GM18870 (cell line): ENCODE data around the gene HIGD2B.
"Not testable (repeated sequence)": the region's sequence is repeated elsewhere in the genome, so short reads cannot be mapped to it uniquely, and the experiment has no call there.

Experiments
- ATAC-seq: cut with Tn5 transposase; IDR thresholded peaks from one replicate; pipeline ENCODE4 v1.9.1; 2021; ENCODE audit warnings: moderate library complexity; ENCODE audit not compliant: unreplicated experiment

The HIGD2B gene, protein sequence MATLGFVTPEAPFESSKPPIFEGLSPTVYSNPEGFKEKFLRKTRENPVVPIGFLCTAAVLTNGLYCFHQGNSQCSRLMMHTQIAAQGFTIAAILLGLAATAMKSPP

DNA sequence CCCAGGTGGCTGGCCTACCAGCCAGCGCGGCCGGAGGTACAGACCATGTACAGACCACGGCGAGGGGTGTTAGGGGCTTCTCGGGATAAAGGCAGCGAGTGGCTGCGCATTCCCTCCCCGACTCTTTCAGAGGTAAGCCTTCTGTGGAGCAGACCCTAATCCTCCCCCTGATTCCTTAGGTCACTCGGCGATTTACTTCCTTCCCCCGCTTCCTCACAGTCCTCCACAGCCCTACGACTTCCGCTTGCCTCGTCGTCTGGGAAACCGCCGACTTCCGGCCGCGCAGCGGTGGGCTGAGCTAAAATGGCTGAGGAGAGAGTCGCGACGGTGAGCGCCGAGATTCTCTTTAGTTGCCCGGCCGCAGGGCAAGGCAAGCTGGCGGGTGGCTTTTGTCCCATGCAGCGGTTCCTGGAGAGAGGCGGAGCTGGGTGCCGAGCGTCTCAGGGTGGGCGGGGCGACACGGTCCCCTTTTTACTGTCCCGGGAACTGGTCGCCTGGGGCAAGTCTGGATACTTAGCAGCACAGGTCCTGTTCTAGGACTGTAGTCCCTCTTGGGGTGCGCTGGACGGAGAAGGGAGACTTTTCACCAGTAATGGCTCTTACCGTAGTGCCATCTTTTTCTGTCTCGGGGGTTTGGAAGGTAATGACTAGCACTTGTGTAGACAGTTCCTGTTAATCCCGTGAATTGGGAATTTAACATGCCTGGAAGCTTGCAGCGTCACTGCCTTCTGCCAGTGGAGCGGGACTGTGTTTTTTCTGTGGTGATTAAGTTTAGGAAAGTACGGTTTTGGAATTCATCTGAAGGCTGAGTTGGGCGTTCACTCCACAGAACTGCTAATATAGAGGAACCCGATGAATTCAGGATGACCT is at the start of gene HIGD2B, which contains the start of gene BBS4:
TSS of gene HIGD2B (minus strand) at position 258 of the 870 bp plus-strand sequence. CDS start 9,808 bp downstream, outside the sequence.
TSS of gene BBS4 (plus strand) at position 283 of the 870 bp plus-strand sequence. CDS start at position 304, 21 bp downstream.
- peak; percentile 73 for ATAC-seq

DNA sequence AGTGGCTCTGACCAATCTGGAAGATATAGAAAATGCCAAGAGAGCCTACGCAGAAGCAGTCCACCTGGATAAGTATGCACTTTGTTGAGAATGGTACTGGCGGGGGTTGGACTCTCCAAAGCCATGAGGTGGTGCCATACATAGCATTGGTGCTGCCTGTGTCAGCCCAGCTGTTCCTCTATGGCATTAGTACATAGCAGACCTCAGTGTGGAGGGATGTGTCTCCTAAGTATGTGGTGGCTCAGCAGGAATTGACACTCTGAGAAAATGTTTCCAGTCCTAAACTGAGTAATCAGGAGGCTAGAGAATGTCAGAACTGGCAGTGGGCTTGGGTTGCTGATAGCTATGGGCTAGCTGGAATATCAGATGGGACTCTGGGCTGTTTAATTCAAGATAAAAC is 49.1 kb upstream of the HIGD2B start:
- no peak for ATAC-seq

DNA sequence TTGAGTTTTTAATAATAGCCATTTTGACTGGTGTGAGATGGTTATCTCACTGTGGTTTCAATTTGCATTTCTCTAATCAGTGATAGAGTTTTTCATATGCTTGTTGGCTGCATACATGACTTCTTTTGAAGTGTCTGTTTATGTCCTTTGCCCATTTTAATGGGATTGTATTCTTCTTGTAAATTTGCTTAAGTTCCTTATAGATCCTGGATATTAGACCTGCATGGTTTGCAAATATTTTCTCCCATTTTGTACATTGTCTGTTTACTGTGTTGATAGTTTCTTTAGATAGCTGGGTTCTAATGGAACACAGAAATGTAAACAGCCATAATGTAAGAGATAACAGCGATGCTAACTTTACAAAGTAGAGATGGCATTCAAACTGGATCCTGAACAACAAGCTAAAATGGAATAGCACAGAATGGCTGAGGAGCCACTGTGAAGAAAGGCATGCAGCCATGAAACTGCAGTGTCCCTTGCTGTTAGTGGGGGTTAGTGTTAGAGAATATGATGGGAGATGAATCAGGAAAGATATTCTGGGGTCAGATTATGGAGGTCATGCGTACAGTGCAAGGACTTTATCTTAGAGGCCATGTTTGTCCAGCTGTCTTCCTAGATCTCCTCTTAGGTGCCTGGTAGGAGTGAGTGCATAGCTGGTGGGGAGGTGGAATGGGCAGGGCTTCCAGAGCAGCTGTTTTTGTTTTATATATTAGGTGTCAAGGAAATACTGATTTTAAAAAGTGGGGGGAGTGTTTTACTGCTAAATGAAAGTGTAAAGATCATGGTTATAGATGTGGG is 48.2 kb upstream of the HIGD2B start:
- no peak for ATAC-seq

DNA sequence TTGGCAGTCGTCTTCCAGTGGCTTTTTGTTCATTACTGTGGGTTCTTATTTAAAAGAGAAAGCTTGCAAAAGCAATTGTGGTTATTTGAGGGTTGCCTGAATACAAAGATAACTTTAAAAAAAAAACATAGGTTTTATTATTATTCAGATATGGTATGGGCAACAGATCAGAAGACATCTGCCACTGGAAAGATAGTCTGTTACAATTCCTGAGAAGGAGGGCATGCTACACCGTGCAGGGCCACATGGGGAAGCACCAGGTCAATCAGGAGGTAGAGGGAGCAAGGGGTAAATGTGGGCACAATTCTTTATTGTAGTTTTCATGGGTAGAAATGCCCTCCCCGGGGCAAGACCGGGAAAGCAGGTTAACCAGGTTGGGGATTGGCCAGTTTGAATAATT is 46.5 kb upstream of the HIGD2B start:
- ATAC-seq: no peak

DNA sequence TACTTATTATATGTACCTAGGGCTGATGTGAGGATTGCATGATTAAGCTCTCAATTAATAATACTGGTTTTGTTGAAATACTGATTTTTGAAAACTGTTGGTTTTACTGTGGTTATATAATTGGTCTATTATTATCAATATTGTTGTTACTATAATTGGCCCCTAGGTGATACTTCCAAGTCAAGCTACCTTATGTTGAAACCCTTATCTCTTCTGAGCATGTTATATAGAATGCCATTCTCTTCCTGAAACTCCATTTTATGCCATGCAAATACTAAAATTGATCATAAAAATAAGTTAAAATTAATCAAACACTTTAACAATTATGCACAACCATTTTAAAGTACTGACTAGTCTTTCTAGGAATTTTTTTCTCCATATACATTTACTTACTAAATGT is 46.1 kb upstream of the HIGD2B start:
- ATAC-seq: no peak

DNA sequence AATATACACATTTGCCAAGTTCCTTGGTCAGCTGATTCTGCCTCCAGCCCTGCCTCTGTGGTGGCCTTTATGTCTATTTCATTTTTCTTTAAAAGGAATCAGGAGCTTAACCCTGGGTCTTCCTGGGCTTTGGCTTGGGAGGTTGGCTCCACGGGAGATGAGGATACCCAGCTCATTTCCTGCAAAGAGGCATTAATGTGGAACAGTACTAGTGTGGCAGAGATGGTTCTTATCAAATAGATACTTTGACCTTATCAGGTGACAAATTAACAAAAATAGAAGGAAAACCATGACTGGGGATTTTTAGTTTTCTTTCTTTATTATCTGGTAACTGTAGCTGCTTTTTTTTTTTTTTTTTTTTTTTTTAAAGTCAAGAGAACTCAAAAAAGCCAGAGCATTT is 42.8 kb upstream of the HIGD2B start:
- no peak for ATAC-seq

DNA sequence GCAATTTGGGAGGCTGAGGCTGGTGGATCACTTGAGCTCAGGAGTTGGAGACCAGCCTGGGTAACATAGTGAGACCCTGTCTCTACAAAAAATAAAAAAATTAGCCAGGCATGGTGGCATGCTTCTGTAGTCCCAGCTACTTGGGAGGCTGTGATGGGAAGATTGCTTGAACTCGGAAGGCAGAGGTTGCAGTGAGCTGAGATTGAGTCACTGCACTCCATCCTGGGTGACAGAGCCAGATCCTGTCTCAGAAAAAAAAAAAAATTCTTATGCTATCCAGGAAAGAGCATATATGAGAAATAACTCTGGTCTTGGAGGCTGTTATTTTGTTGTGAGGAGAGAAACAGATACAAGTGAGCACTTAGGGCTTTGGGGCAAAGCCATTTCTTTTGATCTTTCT is 42.3 kb upstream of the HIGD2B start:
- ATAC-seq: not testable (repeated sequence)

DNA sequence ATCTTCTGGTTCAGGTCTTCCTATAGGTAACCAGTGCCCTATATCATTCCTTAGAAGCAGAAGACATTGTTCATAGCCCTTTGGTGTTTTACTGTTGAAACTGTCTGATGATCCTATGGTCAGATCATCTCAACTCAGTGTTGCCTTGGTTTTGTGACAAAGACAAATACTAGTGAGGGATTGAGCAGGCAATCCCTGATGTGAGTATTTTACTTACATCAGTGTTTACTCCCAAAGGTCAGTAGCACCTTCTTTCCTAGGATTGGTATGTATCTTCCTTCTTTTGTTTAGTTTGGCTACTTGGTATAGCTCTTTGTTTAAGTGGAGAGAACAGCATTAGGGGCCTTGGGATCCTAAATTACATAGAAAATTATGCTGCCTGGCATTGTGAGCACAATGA is 41.2 kb upstream of the HIGD2B start:
- ATAC-seq: no peak

DNA sequence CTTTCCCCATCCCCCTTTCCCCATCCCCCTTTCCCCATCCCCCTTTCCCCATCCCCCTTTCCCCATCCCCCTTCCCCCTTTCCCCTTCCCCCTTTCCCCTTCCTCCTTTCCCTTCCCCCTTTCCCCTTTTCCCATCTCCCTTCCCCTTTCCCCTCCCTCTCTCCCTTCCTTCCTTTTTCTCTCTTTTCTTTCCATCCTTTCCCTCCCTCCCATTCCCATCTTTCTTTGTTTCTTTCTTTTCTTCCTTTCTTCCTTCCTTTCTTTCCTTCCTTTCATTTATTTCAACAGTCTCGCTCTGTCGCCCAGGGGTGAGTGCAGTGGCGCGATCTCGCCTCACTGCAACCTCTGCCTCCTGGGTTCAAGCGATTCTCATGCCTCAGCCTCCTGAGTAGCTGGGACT is 39.9 kb upstream of the HIGD2B start:
- ATAC-seq: not testable (repeated sequence)

DNA sequence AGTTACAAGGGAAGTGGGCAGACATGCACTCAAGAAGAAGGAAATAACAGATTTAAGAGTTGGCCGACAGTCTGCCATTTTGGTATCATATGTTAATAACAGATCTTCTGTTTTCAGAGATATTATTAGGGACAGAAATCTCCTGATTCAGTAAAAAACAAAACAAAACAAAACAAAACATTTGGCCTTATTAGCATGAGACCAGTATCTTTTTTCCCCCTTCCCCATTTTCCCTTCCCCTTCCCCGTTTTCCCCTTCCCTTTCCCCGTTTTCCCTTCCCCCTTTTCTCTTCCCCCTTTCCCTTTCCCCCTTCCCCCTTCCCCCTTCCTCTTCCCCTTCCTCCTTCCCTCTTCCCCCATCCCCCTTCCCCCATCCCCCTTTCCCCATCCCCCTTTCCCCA is 39.5 kb upstream of the HIGD2B start:
- ATAC-seq: no peak

DNA sequence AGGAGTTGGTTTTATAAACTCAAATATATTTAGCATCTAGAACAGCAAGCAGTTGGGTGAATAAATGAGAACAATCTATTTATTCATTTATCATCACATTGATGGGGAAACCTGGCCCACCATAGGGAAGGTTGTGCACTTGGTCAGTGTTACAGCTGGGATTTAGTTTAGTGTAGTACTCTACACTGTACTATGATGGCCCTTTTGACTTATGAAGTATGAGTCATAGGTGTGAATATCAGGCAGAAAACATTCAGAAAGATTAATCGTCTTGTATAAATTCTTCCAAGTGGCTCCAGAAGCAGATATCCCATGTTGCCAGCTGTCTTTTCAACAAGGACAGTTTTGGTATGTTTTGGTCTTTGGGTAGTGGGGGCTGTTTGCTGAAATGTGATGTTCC is 38.0 kb upstream of the HIGD2B start:
- no peak for ATAC-seq

DNA sequence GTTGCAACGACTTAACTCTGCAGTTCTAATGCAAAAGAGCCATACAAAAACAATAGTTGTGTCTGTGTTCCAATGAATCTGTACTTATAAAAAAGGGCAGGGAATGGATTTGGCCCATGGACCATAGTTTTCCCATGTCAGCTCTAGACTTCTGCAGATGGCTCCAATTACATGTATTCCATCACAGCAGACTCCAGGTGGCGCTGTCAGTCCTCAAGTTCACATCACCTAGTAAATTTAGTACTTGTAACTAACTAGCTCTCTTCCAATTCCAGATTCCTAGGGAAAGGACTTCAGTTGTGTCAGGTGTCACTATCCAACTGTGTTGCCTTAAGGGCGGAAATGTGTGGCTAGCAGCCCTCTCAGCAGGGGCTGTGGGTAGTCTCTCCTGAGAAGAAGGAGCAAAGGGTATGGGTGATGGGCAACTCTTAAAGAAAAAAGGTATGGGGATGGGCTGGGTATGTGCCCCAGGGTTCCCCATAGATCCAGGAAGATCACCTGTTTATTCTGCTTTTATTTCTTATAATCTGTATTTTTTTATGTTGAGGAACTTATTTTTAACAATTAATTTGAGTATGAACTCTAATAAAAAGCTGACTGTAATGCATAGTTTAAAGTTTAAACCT is 36.2 kb upstream of the HIGD2B start:
- ATAC-seq: no peak

DNA sequence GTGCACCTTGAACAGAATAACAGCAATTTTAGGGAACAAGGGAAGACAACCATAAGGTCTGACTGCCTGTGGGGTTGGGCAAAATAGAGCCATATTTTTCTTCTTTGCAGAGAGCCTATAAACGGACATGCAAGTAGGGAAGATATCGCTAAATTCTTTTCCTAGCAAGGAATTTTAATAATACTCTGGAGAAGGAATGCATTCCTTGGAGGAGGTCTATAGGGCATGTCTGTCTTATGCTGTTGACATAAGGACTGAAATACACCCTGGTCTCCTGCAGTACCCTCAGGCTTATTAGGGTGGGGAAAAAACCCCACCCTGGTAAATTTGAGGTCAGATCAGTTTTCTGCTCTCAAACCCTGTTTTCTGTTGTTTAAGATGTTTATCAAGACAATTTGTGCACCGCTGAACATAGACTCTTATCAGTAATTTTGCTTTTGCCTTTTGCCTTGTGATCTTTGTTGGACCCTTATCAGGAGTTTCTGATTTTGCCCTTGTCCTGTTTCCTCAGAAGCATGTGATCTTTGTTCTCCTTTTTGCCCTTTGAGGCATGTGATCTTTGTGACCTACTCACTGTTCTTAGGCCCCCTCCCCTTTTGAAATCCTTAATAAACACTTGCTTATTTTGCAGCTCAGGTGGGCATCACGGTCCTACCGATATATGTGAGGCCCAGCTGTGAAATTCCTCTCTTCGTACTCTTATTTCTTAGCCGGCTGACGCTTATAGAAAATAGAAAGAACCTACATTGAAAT is 22.7 kb upstream of the HIGD2B start:
- ATAC-seq: not testable (repeated sequence)

DNA sequence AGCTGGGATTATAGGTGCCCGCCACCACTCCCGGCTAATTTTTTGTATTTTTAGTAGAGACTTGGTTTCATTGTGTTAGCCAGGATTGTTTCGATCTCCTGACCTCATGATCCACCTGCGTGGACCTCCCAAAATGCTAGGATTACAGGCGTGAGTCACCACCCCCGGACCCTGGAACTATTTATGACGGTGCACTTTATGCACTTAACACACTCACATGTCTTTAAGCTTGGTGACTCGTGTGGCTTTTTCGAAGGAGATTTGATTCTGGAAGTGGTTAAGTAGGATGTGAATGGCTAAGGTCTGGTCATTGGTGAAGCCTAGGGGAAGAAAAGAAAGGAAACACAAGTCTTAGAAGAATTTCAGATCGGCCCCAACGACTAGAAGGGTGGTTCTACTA is 20.3 kb upstream of the HIGD2B start:
- ATAC-seq: no peak

DNA sequence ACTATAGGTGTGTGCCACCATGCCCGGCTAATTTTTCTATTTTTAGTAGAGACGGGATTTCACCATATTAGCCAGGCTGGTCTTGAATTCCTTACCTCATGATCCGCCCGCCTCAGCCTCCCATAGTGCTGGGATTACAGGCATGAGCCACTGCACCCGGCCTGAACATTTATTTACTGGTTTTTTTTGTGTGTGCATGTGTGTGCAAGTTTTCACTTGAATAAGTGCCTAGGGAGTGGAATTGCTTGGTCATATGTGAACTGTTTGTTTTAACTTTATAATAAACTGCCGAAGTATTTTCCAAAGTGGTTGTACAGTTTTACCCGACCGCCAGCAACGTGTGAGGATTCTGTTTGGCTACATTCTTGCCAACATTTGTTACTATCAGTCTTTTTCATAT is 14.1 kb upstream of the HIGD2B start:
- no peak for ATAC-seq

DNA sequence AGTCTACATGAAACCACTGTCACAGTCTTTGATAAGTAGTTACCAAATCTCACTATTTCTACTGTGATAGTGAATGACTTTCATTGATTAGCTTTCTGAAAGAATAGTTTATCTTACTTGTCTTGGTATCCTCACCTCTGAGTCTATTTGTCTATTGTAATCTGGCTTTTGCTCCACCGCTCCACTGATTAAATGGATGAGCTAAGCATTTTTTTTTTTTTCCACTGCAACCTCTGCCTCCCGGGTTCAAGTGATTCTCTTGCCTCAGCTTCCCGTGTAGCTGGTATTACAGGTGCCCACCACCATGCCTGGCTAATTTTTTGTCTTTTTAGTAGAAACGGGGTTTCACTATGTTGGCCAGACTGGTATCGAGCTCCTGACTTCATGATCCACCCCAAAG is 13.0 kb upstream of the HIGD2B start:
- no peak for ATAC-seq

DNA sequence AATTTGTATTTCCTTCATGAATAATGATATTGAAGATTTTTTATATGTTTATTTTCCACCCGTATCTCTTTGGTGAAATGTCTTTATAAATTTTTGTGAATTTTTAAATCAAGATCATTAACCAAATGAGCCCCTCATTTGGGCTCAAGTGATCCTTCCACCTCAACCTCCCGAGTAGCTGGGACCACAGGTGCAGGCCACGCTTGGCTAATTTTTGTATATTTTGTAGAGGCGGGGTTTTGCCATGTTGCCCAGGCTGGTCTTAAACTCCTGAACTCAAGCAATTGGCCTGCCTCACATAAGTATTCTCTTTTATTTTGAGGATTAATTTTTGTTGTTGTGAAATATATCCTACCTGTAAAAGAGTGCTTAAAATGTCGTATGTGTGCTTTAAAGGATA is 5.0 kb upstream of the HIGD2B start:
- no peak for ATAC-seq

DNA sequence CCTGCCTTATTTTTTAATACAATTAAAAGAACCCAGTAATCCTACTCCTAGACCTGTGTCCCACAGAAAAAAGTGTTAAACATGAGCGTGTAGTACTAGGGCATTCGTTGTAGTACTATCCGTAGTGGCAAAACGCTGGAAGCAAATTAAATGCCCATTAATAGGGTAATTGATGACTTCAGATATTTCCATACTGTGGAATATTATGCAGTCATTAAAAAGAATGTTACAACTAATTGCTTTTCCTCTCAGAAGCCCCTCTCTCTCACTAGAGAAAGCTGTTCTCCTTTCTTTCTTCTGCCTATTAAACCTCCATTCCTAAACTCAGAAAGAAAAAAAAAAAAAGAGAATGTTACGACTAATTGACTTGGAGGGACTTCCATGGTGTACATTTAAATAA is 2.7 kb upstream of the HIGD2B start:
- ATAC-seq: no peak

DNA sequence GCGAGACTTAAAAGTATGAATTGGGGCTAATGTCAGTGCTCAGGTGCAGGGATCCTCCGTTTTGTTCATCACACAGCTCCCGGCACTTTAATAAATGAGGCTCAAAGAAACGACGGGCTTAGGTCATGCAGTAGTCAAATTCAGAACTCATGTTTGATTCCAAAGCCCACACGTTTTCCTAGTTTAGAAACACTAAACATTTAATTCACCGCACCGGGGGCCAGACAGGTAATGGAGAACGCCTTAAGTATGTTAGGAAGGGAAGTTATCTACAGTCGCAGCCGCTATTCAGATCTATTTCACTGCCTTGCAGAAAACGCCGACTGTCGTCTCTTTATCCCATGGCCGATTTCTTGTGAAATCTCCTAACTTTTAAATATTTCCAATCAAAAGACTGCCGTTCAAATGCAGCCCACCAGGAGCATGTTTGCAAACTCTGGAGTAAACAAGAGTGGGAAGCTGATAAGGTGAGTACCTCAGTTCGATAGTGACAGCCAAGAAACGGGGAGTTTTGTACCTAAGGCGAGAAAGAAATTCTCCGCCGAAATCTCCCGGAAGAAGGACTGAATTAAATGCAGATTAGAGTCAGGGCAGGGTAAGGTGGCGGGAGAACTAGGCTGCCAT is 569 bp downstream of the HIGD2B start:
- ATAC-seq: no peak

DNA sequence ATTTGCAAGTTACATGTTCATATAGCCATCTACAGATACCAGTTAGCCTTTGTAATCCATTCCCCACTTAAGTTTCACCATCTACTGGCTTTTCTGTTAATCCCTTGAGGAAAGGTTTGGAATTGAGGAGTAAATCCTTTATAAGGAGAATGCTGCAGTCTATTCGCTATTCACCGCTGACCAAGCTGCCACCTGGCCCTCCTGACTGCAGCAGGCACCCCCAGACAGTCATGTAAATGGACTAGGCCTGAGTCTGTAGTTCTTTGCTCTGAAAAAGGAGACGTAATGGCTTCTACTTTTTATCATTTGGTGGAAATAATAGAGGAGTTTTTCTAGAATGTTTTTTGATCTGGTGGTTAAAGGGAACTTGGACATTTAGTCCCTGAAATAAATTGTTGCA is 3.2 kb downstream of the HIGD2B start:
- ATAC-seq: no peak
